GOT3 (cell line): ENCODE measurements around the gene BIN2.
"Not testable (repeated sequence)": the region's sequence is repeated elsewhere in the genome, so short reads cannot be mapped to it uniquely, and the experiment has no call there.

Experiments
- DNase-seq: peaks from one replicate; lab custom pipeline; 2025; ENCODE audit warnings: mixed read lengths; lab: John Stamatoyannopoulos, UW

The BIN2 gene

DNA sequence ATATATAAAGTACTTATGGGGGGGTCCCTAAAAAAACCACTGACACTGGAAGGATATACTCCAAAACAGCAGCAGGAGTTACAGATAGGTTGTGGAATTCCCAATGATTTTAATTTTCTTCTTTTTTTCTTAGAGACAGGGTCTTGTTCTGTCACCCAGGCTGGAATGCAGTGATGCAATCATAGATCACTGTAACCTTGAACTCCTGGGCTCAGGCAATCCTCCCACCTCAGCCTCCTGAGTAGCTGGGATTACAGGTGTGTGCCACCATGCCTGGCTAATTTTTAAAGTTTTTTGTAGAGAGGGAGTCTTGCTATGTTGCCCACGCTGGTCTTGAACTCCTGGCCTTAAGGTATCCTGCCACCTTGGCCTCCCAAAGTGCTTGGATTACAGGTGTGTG, 64.4 kb downstream of the BIN2 start:
- DNase-seq, result not testable (repeated sequence)

DNA sequence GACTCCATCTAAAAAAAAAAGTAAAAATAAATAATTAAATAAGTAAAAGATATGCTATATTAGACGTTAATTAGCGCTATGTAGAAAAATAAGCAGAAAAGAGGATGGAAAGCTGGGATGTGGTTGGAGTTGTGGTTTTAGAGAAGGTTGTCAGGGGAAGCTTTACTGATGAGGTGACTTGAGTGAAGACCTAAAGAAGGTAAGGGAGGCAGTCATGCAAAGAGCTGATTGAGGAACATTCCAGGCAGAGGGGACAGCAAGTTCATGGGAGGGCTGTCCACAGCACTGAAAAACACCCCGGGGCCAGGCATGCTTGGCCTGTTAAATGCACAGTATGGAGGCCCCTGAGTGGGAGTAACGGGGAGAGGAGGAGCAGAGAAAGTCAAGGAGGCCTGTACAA, 69.4 kb downstream of the BIN2 start:
- DNase-seq, result no peak

DNA sequence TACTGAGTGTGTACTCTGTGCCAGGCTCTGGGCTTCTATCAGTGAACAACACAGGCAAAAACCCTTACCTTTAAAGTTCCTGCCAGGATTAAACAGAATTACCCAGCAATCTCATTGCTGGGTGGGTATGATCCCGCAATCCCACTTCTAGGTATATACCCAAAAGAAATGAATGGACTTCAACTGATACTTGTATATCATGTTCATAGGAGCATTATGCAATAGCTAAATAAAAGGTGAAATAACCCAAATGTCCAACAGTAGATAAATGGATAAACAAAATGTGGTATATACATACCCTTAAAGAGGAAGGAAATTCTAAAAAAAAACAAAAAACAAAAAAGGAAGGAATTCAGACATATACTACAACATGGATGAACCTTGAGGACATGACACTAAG, 70.7 kb downstream of the BIN2 start:
- DNase-seq, result no peak

DNA sequence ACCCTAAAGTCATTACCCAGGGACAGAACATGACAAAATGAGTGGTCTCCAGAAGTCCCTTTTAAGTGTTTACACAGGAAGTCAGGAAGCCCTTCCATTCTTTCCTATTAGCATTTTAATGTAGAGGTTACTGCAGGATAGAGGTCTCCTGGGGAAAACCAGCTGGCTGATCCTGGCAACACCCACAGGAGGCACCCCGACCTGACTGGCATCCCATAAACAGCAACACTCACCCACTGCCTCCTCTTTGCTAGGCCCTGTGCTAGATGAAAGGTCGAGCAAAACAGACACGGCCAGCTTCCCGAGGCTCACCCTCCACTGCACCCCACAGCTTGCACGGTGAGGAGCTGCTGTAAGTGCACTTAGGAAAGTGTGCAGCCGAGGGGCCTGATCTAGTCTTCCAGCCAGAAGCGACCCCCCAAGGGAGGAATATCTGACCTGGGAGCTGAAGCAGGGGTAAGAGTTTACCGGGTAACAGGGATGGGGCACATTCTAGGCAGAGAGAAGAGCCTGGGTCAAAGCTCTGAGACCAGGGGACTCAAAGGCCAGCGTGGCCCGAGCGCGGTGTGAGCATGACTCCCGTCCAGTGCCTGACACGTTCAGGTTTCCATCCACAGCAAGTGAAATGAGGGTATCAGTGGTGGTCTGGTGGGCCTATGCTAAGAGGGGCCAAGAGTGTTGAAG, 76.3 kb downstream of the BIN2 start:
- DNase-seq, result no peak

DNA sequence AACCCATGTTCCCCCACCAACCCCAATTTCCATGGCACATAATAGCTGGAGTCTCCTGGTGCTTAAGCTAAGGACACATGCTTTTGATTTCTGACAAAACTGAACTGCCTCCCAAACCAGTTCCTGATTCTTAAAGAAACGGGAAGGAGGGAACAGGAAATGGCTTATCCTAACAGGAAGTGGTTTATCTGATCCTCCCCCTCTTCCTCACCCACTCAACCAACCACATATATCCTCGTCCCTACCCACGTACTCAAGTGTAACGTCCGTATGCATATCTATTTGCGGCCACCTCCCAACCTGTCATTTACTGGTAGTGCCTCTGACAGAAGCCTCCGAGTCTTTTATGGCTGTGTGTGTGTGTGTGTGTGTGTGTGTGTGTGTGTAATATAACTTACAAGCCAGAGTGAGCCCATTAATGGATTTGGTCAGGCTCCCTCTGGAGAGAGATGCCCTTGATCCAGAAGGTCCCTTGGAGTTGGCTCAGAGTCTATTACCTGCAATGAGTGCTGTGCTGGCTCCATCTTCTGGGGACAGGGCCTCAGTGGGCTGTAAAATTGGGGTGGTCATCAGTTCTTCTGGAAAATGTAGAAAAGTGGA, 77.6 kb downstream of the BIN2 start:
- no peak for DNase-seq

DNA sequence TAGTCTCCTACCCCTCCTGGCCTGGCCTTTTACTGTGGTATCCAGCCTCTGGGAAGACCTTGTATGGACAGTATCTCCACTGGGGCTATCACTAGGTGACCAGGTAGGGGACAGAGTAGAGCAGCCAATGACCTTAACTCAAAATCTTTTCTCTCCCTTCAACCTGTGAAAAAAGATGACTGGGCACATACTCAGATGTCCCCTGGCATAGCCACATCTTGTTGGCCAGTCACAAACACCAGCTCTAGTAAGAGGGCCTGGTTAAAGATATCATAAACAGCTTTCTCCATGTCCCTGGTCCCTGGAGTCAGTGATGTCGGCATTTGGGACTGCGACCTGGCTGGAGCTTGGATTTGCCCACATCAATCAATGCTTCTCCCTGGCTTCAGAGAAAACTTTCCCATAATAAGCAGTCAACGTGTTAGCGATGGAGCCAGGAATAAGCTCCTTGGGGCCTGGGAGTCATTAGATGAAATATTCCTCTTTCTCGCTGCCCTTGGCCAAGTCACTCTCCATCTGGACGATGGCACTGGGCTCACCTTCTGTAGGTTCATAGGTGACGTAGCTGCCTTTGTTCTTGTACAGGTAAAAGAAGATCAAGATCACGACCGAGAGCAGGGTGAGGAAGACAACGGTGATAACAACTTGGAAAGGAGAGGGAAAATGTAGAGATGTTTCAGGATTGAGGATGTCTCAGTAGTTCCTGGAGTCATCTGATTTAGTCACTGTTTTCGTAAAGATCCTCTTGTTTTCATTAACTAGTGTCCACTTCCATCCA, 78.3 kb downstream of the BIN2 start:
- DNase-seq, result no peak

DNA sequence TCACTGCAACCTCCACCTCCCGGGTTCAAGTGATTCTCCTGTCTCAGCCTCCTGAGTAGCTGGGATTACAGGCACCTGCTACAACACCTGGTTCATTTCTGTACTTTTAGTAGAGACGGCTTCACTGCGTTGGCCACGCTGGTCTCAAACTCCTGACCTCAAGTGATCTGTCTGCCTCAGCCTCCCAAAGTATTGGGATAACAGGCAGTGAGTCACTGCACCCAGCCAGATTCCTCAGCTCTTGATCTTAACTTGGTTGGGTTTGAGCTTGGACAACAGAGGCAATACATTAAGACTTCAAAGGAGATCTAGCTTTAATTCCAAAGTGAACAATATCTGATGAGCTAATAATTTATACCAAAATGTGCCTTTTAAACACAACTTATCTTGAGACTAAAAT, 79.7 kb downstream of the BIN2 start:
- DNase-seq, result no peak

DNA sequence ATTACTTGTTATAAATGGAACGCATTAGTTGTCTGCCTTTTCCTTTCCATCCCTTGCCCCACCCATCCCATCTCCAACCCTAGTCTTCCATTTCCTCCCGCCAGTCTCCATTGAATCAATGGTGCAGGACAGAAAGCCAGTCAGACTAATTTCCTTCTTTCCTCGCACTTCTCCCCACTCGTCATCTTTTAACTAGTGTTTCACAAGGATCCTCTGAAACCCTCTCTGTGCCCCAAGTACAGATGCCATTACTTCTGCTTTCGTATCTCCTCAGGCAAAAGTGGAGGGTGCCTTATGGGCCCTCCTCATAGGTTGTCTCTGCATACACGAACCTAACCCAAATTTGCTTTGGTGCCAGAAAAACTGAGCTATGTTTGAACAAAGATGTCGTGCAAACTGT, 81.1 kb downstream of the BIN2 start:
- no peak for DNase-seq

DNA sequence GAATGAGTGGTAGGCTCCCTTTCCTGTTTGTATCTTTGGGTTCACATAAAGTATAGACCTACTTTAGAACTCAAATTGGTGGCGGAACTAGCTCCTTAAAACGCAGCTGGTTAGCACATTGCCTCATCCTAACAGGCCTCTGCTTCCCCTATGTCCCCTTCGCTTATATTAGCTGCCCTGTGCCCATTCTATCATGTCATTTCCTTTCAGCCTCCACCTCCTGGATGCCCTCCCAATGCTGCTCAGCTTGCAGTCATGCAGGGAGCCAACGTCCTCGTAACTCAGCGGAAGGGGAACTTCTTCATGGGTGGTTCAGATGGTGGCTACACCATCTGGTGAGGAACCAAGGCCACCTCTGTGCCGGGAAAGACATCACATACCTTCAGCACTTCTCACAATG, 81.9 kb downstream of the BIN2 start:
- DNase-seq, result no peak

DNA sequence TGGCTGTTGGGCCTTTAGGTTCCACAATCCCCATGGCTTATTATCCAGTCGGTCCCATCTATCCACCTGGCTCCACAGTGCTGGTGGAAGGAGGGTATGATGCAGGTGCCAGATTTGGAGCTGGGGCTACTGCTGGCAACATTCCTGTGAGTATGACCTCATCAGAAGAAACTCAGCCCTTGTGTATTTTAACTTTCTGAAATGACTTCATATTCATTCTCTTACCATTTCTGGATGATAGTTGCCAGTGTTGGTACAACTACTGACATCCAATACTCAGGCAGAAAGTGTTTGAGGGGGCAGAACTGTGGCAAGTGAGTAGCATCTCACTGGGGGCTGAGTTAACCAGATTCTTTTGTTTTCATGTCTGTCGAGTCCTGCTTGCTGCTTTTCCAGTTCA, 83.0 kb downstream of the BIN2 start:
- no peak for DNase-seq

DNA sequence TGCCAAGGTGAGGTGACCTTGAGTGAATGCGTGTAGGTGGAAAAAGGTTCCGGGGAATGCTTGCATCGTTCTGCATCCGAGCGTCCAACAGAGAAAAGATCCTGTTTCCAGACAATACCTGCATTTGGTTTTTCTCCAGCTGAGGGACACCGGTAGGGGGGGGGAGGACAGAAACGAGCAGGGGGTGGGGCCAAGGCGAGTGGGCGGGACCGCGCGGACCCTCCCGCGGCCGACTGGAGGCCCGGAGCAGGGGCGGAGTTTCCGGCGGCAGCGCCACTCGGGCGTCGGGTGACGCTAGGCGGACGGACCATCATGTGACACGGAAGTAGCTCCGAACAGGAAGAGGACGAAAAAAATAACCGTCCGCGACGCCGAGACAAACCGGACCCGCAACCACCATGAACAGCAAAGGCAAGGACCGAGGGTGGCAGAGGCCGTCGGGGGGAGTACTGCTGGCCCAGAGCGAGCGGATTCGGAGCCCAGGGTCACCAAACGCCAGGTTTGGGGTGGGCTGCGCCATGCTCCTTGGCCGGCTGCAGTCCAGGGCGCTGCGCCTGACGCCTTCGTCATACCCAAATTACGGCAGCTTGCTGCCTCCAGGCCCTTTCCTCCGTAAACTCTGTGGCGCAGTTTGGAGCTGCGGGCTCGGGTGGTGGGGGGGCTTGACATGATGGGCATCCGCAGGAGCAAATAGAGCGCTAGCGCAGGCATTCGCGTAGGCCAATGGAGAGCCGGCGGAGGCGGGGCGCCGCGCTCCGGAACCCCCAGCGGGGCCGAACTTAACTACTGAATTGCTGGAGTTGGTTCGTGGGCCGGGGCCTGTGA, 85.3 kb downstream of the BIN2 start, which contains the start of gene DAZAP2:
TSS of gene DAZAP2 (plus strand) at position 317 of the 825 bp plus-strand sequence. CDS start at position 399, 82 bp downstream.
- peak; percentile 78 for DNase-seq

DNA sequence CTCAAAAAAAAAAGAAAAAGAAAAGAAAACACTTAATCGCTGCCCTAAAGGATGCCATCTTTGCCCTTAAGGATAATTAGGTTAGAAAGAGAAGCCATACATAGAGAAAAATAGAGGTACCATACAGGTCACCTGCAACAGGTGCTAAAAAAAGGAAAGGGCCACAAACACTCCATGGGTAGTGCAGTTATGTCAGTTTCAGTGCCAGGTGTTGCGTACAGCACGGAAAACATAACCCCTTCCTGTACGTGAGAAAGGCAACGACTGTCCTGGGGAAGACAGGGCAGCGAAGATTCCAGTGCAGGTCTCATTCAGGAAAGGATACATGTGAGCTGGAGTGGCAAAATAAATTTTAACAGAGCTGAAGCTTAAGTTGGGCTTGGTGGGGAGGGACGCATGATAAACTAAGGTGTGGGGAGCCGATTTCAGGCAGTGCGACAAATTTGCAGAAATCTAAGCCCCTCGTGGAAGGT, 85.9 kb downstream of the BIN2 start:
- no peak for DNase-seq

DNA sequence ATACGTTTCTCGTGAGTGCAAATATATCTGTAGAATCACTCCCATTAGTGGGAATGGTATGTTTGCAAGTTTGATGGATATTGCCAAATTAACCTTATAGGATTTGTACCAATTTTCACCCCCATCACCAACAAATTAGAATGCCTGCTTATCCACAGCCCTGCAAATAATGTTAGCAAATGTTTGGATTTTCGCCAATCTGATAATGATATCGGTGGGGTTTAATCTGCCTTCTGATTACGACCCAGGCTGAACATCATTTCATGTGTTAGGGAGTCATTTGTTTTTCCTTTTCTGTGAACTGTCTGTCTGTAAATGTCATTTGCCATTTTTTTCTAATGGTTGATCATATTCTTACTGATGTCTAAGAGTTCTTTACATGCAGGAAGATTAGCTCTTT, 89.4 kb downstream of the BIN2 start:
- no peak for DNase-seq

DNA sequence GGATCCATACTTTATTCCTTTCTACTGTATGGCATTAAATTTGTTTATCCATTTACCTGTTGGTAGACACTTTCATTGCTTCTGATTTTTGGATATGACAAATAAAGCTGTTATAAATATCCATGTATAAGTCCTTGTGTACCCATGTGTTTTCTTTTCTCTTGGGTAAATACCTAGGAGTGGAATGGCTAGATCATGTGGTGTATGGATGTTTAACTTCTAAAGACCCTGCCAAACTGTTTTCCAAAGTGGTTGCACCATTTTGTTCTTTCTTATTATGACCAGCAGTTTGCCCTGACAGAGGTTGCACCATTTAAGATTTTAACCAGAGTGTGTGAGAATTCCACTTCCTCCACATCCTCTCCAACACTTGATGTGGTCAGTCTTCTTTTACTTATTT, 91.3 kb downstream of the BIN2 start:
- DNase-seq, result no peak
